Activated CD8-positive, alpha-beta T cell treated with anti-CD3 and anti-CD28 coated beads, Interleukin-2, amount 10 ng/mL, durations not matched to agents 7 days and 5 days (primary cell): ENCODE data around the gene LRRC52. TPM values are rescaled to one million over a fixed set of nuclear protein-coding genes. Genes with fewer than 3 reads are reported as not detected.
A peak's percentile ranks its signal among the peaks of the same experiment; 100 is the strongest.
"Not testable (repeated sequence)": the region's sequence is repeated elsewhere in the genome, so short reads cannot be mapped to it uniquely, and the experiment has no call there.

Source experiments
- ATAC-seq: fragments of 150-1000 bp; cut with Tn5 transposase; one replicate; pipeline ENCODE4 v1.10.0; 2021; ENCODE audit warnings: moderate library complexity
- CTCF ChIA-PET: fragments of 350-600 bp; sonication (Branson Sonifier 250); formaldehyde crosslinking; loops from one replicate; lab custom pipeline; 2021; ENCODE audit warnings: antibody characterized with exemption; lab: Charles Lee
- POLR2A ChIA-PET: fragments of 350-600 bp; sonication (Branson Sonifier 250); formaldehyde crosslinking; loops from one replicate; lab custom pipeline; 2021; ENCODE audit warnings: antibody characterized with exemption; lab: Charles Lee
- DNase-seq: peaks from one replicate; pipeline ENCODE4 v3.0.0-alpha.2; 2020
- H3K27ac Mint-ChIP-seq: one replicate; pipeline ENCODE4 v1.8.0; 2021; ENCODE audit warnings: mild to moderate bottlenecking, mixed read lengths
- H3K27me3 Mint-ChIP-seq: one replicate; pipeline ENCODE4 v1.8.0; 2021; ENCODE audit warnings: low read depth, mixed read lengths
- H3K36me3 Mint-ChIP-seq: one replicate; pipeline ENCODE4 v1.8.0; 2021; ENCODE audit warnings: low read depth, mixed read lengths
- H3K4me1 Mint-ChIP-seq: one replicate; pipeline ENCODE4 v1.8.0; 2021; ENCODE audit warnings: low read depth, mixed read lengths
- H3K4me3 Mint-ChIP-seq: one replicate; pipeline ENCODE4 v1.8.0; 2021; ENCODE audit warnings: mild to moderate bottlenecking, mixed read lengths
- H3K9me3 Mint-ChIP-seq: one replicate; pipeline ENCODE4 v1.8.0; 2022; ENCODE audit warnings: mixed read lengths; ENCODE audit not compliant: insufficient read depth
- total RNA-seq, 2 experiments: library from RNA; stranded (reverse); gene quantifications; one replicate each; pipeline ENCODE4 v1.2.3, GENCODE V29; 2021

LRRC52 gene
- total RNA-seq, 2 experiments from 2014 or later, result not detected

GRCh38 chr1:165573787-165574186 lies 30.0 kb downstream of the LRRC52 start:
- peaks cover 37% of the 10 kb centered on the region for H3K27me3 Mint-ChIP-seq
- no peaks in the 10 kb centered on the region for H3K4me1 Mint-ChIP-seq
- H3K9me3 Mint-ChIP-seq, result no peaks in the 10 kb centered on the region
- no peak for DNase-seq
- no peak overlapping the region for H3K27ac Mint-ChIP-seq
- ChIA-PET POLR2A (no interaction called here), CTCF (interaction anchor here (1.6 kb wide), 1 partner anchor 19 kb away, joined by 3 read pairs; no protein-coding TSS in a partner anchor)
- H3K4me3 Mint-ChIP-seq, result no peak overlapping the region
- no peak for ATAC-seq
- H3K36me3 Mint-ChIP-seq, result no peaks in the 10 kb centered on the region

- DNase-seq, result no peak
- Mint-ChIP-seq H3K4me1 (no peaks in the 10 kb centered on the region), H3K27me3 (peaks cover 37% of the 10 kb centered on the region), H3K4me3 (no peak overlapping the region), H3K36me3 (no peaks in the 10 kb centered on the region), H3K27ac (no peak overlapping the region), H3K9me3 (no peaks in the 10 kb centered on the region)
- POLR2A ChIA-PET, result no interaction called here
- ATAC-seq, result no peak
- CTCF ChIA-PET, result interaction anchor here (1.8 to 2.3 kb wide), 2 partner anchors 10 to 18 kb away, joined by 4 to 9 read pairs; no protein-coding TSS in a partner anchor
These were observed 30.5 kb downstream of the LRRC52 start for GRCh38 chr1:165574295-165574694.

GRCh38 chr1:165575468-165576099 lies 31.8 kb downstream of the LRRC52 start:
- Mint-ChIP-seq H3K36me3 (no peaks in the 10 kb centered on the region), H3K4me1 (no peaks in the 10 kb centered on the region), H3K4me3 (no peak overlapping the region), H3K9me3 (no peaks in the 10 kb centered on the region), H3K27me3 (peaks cover 34% of the 10 kb centered on the region), H3K27ac (no peak overlapping the region)
- POLR2A ChIA-PET, result no interaction called here
- CTCF ChIA-PET, result interaction anchor here (1.8 to 2.3 kb wide), 2 partner anchors 8 to 17 kb away, joined by 4 to 9 read pairs; no protein-coding TSS in a partner anchor
- DNase-seq (no peak), ATAC-seq (no peak)

- CTCF ChIA-PET, result interaction anchor here (1.1 to 2.3 kb wide), 2 partner anchors 16 to 183 kb away, joined by 3 to 9 read pairs; no protein-coding TSS in a partner anchor
These were observed 32.7 kb downstream of the LRRC52 start for GRCh38 chr1:165576536-165576935.

GRCh38 chr1:165577707-165578106 lies 33.9 kb downstream of the LRRC52 start:
- ATAC-seq, result no peak
- POLR2A ChIA-PET, result no interaction called here
- Mint-ChIP-seq H3K4me3 (no peak overlapping the region), H3K27me3 (peaks cover 28% of the 10 kb centered on the region), H3K36me3 (no peaks in the 10 kb centered on the region), H3K9me3 (no peaks in the 10 kb centered on the region), H3K27ac (no peak overlapping the region), H3K4me1 (no peaks in the 10 kb centered on the region)
- CTCF ChIA-PET, result interaction anchor here (1.4 kb wide), 1 partner anchor 210 kb away, joined by 4 read pairs; no protein-coding TSS in a partner anchor
- DNase-seq, result no peak

More at GRCh38 chr1:165576536-165576935, 32.7 kb downstream of the LRRC52 start:
- POLR2A ChIA-PET, result no interaction called here
- no peak overlapping the region for H3K27ac Mint-ChIP-seq
- ATAC-seq (no peak), DNase-seq (no peak)
- no peak overlapping the region for H3K4me3 Mint-ChIP-seq
- peaks cover 30% of the 10 kb centered on the region for H3K27me3 Mint-ChIP-seq
- H3K36me3 Mint-ChIP-seq, result no peaks in the 10 kb centered on the region
- no peaks in the 10 kb centered on the region for H3K4me1 Mint-ChIP-seq
- no peaks in the 10 kb centered on the region for H3K9me3 Mint-ChIP-seq

GRCh38 chr1:165580931-165581871 lies 37.4 kb downstream of the LRRC52 start:
- H3K27me3 Mint-ChIP-seq, result peaks cover 23% of the 10 kb centered on the region
- ATAC-seq (no peak), DNase-seq (no peak)
- no peak overlapping the region for H3K27ac Mint-ChIP-seq
- no peak overlapping the region for H3K4me3 Mint-ChIP-seq
- no peaks in the 10 kb centered on the region for H3K9me3 Mint-ChIP-seq
- POLR2A ChIA-PET, result interaction anchor here (0.6 kb wide), 1 partner anchor 18 kb away, joined by 3 read pairs; no protein-coding TSS in a partner anchor
- CTCF ChIA-PET, result no interaction called here
- no peaks in the 10 kb centered on the region for H3K4me1 Mint-ChIP-seq
- H3K36me3 Mint-ChIP-seq, result no peaks in the 10 kb centered on the region

GRCh38 chr1:165581926-165582325 lies 38.1 kb downstream of the LRRC52 start:
- DNase-seq (no peak), ATAC-seq (no peak)
- Mint-ChIP-seq H3K4me3 (no peak overlapping the region), H3K27me3 (peaks cover 24% of the 10 kb centered on the region), H3K36me3 (no peaks in the 10 kb centered on the region), H3K27ac (no peak overlapping the region), H3K9me3 (no peaks in the 10 kb centered on the region), H3K4me1 (no peaks in the 10 kb centered on the region)
- ChIA-PET CTCF (no interaction called here), POLR2A (no interaction called here)

GRCh38 chr1:165586398-165586797 lies 42.6 kb downstream of the LRRC52 start:
- no peak for ATAC-seq
- no peak overlapping the region for H3K4me3 Mint-ChIP-seq
- ChIA-PET POLR2A (no interaction called here), CTCF (interaction anchor here (1.5 to 1.9 kb wide), 4 partner anchors 16 to 218 kb away, joined by 4 to 6 read pairs (median 5); no protein-coding TSS in a partner anchor)
- no peaks in the 10 kb centered on the region for H3K4me1 Mint-ChIP-seq
- no peak overlapping the region for H3K27ac Mint-ChIP-seq
- peaks cover 39% of the 10 kb centered on the region for H3K27me3 Mint-ChIP-seq
- H3K9me3 Mint-ChIP-seq, result no peaks in the 10 kb centered on the region
- no peak for DNase-seq
- H3K36me3 Mint-ChIP-seq, result no peaks in the 10 kb centered on the region

GRCh38 chr1:165591391-165591790 lies 47.6 kb downstream of the LRRC52 start:
- H3K9me3 Mint-ChIP-seq, H3K36me3 Mint-ChIP-seq, H3K27ac Mint-ChIP-seq, ATAC-seq, DNase-seq, H3K4me3 Mint-ChIP-seq, POLR2A ChIA-PET: not testable (repeated sequence)
- CTCF ChIA-PET, result interaction anchor here (1.3 to 13.1 kb wide), 7 partner anchors 16 to 334 kb away, joined by 4 to 155 read pairs (median 17); no protein-coding TSS in a partner anchor
- Mint-ChIP-seq H3K4me1 (peaks cover 11% of the 10 kb centered on the region), H3K27me3 (peaks cover 57% of the 10 kb centered on the region)

GRCh38 chr1:165592945-165593823 lies 49.4 kb downstream of the LRRC52 start:
- Mint-ChIP-seq H3K27me3 (peaks cover 57% of the 10 kb centered on the region), H3K4me3 (no peak overlapping the region), H3K9me3 (no peaks in the 10 kb centered on the region), H3K36me3 (no peaks in the 10 kb centered on the region), H3K27ac (no peak overlapping the region), H3K4me1 (peaks cover 20% of the 10 kb centered on the region)
- ATAC-seq (no peak), DNase-seq (peak; percentile 83)
- CTCF ChIA-PET, result interaction anchor here (0.6 to 13.1 kb wide), 26 partner anchors 9 to 335 kb away, joined by 3 to 155 read pairs (median 5); no protein-coding TSS in a partner anchor
- POLR2A ChIA-PET, result interaction anchor here (1.0 kb wide), 1 partner anchor 201 kb away, joined by 3 read pairs; no protein-coding TSS in a partner anchor
